HG02610 (cell line): ENCODE measurements around the gene FAM3C.
A peak's percentile ranks its signal among the peaks of the same experiment; 100 is the strongest.

Source experiments
- ATAC-seq: cut with Tn5 transposase; IDR thresholded peaks from one replicate; pipeline ENCODE4 v1.9.1; 2021; ENCODE audit warnings: mild to moderate bottlenecking, moderate library complexity; ENCODE audit not compliant: unreplicated experiment

FAM3C gene

DNA sequence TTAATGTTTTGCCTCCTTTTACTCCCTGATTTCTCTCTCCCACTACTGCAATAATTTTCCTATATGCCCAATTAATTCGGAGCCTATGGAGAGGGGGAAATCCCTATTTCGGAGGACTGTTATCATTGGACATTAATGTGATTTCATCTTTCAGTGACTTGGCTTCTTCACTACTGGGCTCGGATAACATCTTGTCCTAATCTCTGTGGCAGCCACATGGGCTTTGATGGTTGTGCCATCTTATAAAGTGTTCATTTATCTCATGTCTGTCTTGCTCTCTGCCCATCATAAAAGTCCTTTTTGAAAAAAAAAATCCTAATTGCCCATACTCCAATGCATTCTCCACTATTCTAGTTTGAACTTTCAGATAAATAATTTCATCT is 15.5 kb upstream of the FAM3C start:
- no peak for ATAC-seq

DNA sequence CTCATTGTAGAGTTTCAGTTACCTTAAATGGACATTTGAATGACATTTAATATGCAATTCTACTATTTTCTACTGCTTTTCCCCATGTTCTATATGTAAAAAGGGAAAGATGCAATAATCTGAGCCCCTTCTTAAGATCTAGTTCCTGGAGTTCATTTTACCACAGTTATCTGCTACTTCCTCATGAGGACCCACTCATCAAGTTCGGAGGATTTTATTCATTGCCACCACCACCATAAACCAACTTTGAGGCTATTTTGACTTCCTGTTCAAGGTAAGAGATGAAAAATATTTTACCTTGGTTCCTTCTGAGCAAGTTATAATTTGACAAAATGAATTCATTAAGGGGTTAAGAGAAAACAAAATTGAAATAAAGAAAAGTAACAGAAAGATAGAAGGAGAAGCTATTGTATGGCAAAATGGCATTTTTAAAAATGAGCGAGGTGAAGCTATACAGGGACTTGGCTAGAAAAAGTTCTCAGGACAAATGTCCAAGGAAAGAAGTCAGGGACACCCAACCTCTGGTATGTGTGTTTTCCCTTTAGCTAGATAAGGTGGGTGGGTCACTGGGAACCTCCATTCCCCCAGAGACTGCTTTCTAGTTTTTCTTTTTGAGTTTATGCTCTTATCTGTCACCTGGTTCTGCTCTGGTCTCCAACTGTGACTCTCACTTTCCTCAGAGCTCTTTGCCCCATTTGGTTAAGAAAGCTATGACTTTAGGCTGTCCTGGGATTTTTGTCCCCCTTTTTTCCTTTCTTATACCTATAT is 14.9 kb upstream of the FAM3C start:
- peak; percentile 91 for ATAC-seq

DNA sequence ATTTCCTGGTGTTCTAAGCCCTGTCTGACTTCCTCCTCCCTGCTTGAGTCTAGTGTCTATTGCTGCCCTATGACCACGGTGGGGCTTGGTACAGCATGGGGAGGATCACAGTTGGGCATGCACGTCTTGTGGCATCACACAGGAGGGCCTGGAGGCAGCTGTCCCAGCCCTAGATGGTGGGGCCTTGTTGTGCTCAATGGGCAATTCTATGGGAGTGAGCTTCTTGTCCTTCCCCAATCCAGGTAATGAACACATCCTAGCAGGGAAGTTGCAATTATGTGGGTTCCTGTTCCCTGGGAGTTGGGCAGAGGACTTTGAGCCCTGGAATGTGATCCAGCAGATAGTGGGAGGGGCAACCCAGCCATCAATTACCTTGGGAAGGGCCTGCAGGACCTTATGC is 10.8 kb upstream of the FAM3C start:
- no peak for ATAC-seq

DNA sequence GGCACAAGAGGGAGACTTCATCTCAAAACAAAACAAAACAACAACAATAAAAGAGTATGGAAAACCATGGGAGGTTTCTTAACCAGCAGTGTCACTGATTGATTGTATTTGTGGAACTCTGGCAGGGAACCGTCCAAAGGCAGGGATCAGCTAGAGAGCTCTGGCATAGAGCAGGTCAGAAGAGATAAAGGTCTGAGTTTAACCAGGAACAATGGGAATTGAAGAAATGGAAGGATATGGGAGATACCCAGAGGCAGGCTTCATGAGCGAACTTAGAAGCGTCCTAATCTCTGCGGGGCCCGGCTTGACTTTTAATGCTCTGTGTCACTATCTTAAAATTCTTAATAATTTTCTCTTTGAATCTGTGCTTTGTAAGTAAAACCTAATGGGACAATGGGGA is 10.4 kb upstream of the FAM3C start:
- ATAC-seq, result no peak

DNA sequence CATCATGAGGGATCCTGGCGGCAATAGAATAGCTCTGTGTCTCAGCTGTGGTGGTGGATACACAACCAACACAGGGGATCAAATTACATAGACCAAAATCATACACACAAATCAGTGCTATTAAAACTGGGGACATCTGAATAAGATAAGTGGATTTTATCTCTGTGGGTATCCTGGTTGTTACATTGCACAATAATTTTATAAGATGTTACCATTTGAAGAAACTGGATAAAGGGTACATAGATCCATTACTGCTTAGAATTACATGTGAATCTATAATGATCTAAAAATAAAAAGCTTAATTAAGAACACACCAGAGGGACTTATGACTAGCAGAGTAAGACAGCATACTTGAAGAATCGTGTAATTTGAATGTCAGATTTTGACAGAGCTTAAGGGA is 8.2 kb upstream of the FAM3C start:
- ATAC-seq, result no peak

DNA sequence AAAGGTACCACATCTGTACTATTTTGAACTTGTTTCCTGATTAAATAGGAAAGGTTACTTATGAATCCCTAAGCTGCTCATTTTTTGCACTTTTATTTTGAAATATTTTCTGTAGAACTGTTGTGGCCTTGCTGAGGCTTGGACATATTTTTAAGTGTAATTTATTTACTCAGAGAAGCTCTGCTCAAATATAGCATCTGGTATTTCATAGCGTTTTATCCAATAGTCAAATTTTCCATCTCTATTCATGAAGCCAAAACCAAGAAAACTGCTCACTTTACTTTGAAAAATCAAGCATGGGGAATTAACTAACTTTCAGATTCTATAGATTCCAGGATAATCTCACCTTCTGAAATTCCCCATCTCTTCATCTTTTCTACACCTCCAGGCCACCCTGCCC is 6.6 kb upstream of the FAM3C start:
- ATAC-seq, result no peak

DNA sequence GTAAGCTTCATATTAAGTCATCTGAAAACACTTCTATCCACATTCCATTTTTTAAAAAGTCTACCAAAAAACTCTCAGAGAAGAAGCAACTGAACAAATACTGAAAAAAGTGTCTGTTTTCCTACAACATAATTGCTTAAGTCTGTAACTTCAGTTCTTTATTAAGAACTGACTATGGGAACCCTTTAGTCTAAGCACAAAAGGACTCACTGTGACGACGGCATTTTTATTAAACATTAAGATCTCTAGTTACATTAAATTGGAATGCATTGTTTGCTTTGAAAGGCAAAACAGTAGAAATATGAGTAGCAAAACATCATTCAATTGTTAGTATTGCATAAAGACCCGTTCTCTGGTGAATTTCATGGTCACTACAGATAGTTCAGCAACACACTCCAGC is 5.8 kb upstream of the FAM3C start:
- no peak for ATAC-seq

DNA sequence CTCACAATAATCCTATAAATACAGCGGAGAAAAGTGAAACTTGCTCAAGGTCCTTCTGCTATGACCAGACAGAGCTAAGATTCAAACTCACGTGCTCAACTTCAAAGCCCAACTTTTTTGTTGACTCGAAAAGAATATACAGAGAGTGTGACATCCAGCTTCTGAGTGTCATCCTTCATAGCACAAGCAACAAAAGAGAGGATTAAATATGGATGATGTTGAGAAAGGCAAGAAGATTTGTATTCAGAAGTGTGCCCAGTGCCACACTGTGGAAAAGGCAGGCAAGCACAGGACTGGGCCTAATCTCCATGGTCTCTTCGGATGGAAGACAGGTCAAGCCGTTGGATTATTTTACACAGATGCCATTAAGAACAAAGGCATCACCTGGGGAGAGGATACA is 2.1 kb upstream of the FAM3C start:
- no peak for ATAC-seq

DNA sequence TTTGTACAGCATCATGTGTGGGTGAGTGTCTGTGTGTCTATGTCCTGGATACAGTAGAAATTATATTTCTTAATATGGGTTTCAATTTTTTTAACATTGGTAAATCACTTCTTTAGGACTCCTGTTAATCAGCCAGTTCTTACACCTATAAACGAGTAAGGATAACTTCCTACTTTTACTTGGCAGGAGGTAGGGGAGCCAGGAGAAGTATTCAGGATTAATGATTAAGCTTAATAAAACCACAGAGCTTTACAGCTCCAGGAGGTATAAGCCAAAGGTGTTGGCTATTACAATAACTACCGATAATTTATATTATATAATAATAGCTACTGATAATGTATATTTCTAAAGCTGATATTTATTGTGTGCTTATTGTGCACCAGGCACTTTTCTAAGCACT is 1.7 kb upstream of the FAM3C start:
- ATAC-seq, result no peak

DNA sequence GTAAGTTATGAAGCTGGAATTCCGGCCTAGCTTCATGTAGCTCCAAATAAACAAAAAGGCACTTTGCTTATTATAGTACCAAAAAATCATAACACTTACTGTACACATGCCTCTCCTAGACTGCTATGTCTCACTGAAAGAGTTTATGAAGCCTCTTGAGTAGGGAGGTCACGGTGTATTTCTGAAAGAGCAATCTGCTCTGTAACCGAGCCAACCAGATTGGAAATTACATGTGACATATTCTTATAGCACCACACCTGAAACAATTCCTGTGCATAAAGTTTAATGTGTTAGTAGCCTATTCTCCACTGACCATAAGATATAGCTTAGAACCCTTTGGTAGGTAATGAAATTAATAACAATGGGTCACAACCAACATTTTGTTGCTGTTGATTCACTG is 1.3 kb upstream of the FAM3C start:
- no peak for ATAC-seq

DNA sequence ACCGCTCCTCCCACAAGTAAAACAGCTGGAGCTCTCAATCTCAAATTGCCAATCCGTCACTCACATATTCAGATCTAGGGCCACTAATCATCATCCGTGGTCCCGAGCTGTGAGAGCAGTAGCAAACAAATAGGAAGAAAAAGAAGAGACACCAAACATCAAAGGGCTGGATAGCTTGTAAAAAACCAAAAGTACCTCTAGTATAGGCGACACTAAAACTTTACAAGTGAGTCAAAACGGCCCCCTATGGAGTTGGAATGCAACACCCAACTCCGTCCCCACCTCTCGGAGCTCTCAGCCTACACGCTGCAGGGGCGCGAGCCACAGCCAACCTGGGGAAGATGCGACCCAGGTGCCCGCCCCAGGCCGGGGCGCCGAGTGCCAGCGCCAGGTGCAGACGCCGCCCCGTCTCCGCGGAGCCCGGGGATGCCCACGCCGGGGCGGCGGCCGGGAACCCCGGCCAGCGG is 581 bp downstream of the FAM3C start:
- peak; percentile 43 for ATAC-seq

DNA sequence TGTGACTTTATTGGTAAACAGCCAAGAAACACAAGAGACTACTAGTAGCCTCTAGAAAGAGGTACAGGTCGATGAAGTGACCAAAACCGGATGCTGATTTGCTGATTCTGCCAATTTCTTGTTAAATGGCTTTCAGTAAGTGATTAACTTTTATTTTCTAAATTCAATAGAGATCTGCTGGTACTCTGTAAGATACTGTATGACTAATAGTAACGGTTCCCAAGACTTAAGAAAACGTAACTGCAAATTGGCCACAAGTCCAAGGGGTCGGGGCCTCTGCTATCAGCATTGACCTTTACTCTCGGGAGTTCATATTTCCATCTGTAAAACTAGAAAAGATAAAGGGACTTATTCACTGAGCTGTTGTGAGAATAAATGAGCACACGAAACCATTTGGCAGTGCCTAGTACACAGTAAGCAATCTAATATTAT is 1.4 kb downstream of the FAM3C start:
- ATAC-seq, result no peak

DNA sequence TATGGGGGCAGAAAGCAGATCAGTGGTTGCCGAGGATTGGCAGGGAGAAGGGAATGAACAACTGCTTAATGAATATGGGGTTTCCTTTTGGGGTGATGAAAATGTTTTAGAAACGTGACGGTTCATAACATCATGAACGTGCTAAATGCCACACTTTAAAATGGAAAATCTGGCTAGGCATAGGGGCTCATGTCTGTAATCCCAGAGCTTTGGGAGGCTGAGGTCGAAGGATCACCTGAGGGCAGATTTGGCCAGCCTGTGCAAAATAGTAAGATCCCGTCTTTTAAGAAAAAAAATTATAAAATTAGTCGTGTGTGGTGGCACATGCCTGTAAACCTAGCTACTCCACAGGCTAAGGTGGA is 3.1 kb downstream of the FAM3C start:
- no peak for ATAC-seq

DNA sequence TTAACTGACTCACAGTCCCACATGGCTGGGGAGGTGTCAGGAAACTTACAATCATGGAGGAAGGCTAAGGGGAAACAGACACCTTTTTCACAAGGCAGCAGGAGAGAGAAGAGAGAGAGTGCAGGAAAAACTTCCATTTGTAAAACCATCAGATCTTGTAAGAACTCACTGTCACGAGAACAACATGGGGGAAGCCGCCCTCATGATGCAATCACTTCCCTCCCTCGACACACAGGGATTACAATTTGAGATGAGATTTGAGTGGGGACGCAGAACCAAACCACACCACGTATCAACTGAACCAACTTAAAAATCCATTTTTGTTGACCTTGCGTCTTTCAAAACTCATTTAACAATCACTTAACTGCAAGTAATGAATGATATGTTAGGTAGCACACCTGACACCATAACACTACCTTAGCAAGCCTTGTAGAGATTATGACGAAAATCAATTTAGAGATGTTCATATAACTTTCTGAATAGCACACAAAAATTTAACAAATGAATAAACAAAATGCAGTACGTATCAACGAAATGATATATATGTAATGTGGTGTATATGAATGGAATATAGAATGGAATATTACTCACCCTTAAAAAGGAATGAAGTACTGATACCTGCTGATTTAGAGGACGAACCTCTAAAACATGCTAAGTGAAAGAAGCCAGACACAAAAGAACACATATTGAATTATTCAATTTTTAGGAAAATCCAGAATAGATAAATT is 3.7 kb downstream of the FAM3C start:
- ATAC-seq, result no peak

DNA sequence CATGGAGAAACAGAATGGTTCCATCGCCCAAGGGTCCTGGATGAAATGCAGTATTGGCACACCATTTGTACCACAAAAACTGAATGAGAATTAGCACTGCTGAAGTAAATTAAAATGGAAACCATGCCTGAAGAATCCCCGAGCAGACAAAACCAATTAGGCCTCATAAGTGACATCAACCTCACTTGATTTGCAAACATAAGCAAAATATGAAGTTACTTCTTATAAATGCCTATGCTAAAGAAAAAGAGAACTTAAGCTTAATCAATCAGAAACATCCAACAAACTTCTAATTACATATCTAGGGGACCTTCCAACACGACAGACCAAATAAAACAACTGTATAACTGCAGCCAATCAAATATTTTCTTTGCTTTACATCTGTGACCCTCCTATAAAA is 4.4 kb downstream of the FAM3C start:
- no peak for ATAC-seq

DNA sequence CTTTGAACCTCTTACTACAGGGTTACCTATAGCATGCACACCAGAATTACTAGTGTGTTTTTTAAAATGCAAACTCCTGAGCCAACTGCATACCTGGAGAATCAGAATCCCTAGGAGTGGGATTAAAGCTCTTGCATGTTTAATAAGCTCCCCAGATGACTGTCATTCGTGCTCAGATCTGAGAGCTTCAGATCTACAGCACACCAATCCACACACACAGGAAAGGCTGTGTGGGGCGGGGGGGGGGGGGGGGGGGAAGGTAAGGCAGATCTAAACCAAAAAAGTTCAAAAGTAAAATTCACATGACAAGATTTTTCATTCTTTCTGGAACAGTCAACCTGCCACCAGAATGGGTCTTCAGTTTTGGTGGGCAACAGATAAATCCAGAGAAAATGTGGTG is 5.5 kb downstream of the FAM3C start:
- ATAC-seq, result no peak

DNA sequence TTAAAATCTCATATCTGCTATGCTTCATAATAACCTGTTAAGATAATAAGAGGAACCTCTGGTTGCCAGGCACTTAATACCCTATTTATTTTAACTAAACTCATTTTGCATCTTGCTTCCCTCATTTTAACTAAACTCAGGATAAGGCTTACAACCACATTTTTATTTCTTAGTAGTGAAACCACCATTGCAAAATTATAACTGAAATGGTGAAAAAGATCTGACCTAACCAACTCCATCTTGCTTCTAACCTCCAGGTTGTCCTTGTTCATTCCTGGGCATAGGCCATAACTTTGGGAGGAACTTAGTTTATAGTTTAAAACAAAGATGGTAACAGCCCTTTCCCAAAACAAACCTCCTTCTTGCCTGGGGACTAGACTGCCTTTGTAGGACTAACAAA is 6.0 kb downstream of the FAM3C start:
- ATAC-seq, result no peak

DNA sequence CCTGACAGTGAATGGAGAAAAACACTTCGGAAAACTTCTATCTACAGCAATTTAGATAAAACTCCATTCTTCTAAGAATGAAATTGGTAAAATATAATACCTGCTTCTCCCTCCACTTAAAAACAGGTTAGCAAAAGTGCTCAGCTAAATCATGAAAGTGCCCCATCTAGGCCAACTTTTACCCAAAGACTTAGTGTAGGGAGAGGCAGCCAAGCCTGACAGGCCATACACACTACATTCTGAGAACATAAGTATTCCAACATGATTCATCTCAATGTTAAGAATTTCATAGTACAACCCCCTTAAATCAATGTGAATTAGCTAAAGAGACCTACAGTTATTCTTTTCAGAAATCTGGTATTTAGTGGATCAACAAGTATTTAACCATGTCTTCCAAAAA is 7.2 kb downstream of the FAM3C start:
- peak; percentile 19 for ATAC-seq

DNA sequence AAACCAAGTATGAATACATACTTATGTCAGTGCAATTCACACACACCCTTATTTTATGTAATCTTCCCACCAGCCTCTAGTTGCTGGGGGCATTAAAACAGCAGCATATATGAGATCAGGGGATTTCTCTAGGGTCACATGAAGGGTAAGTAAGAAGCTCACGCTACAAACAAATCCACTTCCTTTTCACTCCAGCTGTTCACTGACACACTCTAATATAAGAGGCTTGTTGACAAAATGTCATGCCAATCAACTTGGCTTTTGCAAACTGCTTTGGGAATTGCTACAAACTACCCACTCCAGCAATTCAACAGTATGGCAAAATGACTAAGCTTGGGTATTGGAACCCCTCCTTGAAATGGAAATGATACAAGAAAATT is 10.3 kb downstream of the FAM3C start:
- ATAC-seq, result peak; percentile 85

DNA sequence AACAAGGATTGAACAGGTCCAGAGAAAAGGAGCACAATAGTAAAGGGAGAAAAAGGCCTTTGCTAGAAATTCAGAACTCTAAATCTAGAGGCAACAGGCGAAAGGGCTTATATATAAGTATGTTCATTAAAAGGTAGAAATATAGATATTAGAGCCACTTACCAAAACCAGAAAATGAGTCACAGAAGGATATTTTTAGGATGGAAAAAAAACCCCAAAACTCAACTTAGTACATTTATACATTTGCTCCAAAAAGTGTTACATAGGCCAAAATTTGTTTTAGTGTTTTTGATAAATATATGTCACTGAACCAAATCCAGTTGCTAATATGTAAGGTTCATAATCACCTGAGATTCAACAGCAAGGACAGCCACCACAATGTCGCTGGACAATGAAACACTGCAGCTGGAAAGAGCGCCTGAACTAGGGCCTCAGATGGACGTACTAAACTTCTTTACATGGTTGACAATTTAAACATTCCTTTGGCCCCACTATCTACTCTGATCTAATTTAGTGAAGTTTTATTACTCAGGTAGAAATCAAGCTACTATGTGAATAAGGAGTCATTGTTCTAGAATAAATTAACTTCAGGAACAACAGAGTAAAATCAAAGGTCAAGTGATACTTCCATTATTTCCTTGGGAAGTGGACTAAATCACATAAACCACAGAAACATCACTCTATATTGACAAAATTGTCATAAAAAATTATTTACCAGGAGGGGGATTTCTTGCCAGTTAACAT is 10.9 kb downstream of the FAM3C start:
- ATAC-seq, result no peak

DNA sequence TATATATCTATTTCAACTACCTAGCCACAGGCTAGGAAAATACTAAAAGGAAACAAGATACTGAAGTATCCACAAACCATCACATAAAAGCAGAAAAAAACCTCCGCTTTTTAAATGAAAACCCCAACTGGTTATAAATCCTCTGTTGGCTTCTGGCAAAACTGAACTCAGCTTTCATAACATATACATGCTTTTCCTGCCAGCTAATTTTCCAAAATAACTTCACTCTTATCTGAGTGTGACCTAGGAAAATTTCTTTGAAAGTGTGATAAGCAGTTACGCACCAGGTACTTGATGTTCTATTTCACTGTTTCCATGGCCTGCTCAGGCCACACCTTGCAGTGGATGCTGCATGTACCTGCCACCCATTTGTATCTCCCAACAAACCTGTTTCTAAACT is 11.8 kb downstream of the FAM3C start:
- ATAC-seq, result no peak
